ENCODE data around the gene ZNFX1. TPM values are rescaled to one million over a fixed set of nuclear protein-coding genes. Genes with fewer than 3 reads are reported as not detected.

Gene ZNFX1
- total and polyA plus RNA-seq, 2 experiments from 2014 or later = 10.0 to 13.9 TPM

- no peaks in the 10 kb centered on the region for H3K9me3 ChIP-seq (ENCODE audit: low read depth)
- H3K27me3 ChIP-seq = no peaks in the 10 kb centered on the region
- 97% methylated on average over 1 of the region's 1 CpG for WGBS (ENCODE audit: low lambda C conversion rate, missing lambda C conversion rate)
- H4K20me1 ChIP-seq (ENCODE audit: insufficient read depth, poor library complexity, severe bottlenecking) = no peaks in the 10 kb centered on the region
- DNase-seq (ENCODE audit: low spot score) = no peak
- H3K79me2 ChIP-seq = no peaks in the 10 kb centered on the region
- TF ChIP-seq EZH2 (IDR thresholded peaks at IDR 0.05; ENCODE audit: borderline replicate concordance) (no peak), EZH2phosphoT487 (IDR thresholded peaks at IDR 0.05; ENCODE audit: low read depth, severe bottlenecking, unreplicated experiment) (no peak), CTCF (IDR thresholded peaks at IDR 0.05; ENCODE audit: poor library complexity) (no peak)
- H3K27ac ChIP-seq = no peak overlapping the region
- H3K9me2 ChIP-seq (replicated peaks; ENCODE audit: insufficient read depth) = no peaks in the 10 kb centered on the region
- H2AFZ ChIP-seq = no peak overlapping the region
- H3K4me1 ChIP-seq (ENCODE audit: insufficient read depth) = no peaks in the 10 kb centered on the region
- no peak overlapping the region for H3K4me3 ChIP-seq
- no peaks in the 10 kb centered on the region for H3K36me3 ChIP-seq (replicated peaks; ENCODE audit: insufficient read depth, low read depth)
- no peak overlapping the region for H3K4me2 ChIP-seq
Observed at GRCh38 chr20:49210101-49210756, 67.6 kb downstream of the ZNFX1 start.

GRCh38 chr20:49207076-49207475 is 70.8 kb downstream of the ZNFX1 start:
- Histone ChIP-seq H3K79me2 (no peaks in the 10 kb centered on the region), H3K4me1 (ENCODE audit: insufficient read depth) (no peaks in the 10 kb centered on the region), H3K9me3 (ENCODE audit: low read depth) (no peaks in the 10 kb centered on the region), H4K20me1 (ENCODE audit: insufficient read depth, poor library complexity, severe bottlenecking) (no peaks in the 10 kb centered on the region), H3K9me2 (replicated peaks; ENCODE audit: insufficient read depth) (no peaks in the 10 kb centered on the region), H3K36me3 (replicated peaks; ENCODE audit: insufficient read depth, low read depth) (no peaks in the 10 kb centered on the region), H3K4me2 (no peak overlapping the region), H3K27ac (no peak overlapping the region), H2AFZ (no peak overlapping the region), H3K4me3 (no peak overlapping the region), H3K27me3 (no peaks in the 10 kb centered on the region)
- no peak for DNase-seq (ENCODE audit: low spot score)
- TF ChIP-seq CTCF (IDR thresholded peaks at IDR 0.05; ENCODE audit: poor library complexity) (no peak), EZH2 (IDR thresholded peaks at IDR 0.05; ENCODE audit: borderline replicate concordance) (no peak), EZH2phosphoT487 (IDR thresholded peaks at IDR 0.05; ENCODE audit: low read depth, severe bottlenecking, unreplicated experiment) (no peak)
- 94% methylated on average over 6 of the region's 6 CpGs for WGBS (ENCODE audit: low lambda C conversion rate, missing lambda C conversion rate)

GRCh38 chr20:49203746-49204145 is 74.1 kb downstream of the ZNFX1 start:
- Histone ChIP-seq H2AFZ (no peak overlapping the region), H3K36me3 (replicated peaks; ENCODE audit: insufficient read depth, low read depth) (no peaks in the 10 kb centered on the region), H4K20me1 (ENCODE audit: insufficient read depth, poor library complexity, severe bottlenecking) (no peaks in the 10 kb centered on the region), H3K9me2 (replicated peaks; ENCODE audit: insufficient read depth) (no peaks in the 10 kb centered on the region), H3K4me1 (ENCODE audit: insufficient read depth) (no peaks in the 10 kb centered on the region), H3K9me3 (ENCODE audit: low read depth) (no peaks in the 10 kb centered on the region), H3K4me2 (no peak overlapping the region), H3K27ac (no peak overlapping the region), H3K27me3 (no peaks in the 10 kb centered on the region), H3K4me3 (no peak overlapping the region), H3K79me2 (no peaks in the 10 kb centered on the region)
- no peak for DNase-seq (ENCODE audit: low spot score)
- 86% methylated on average over 9 of the region's 9 CpGs for WGBS (ENCODE audit: low lambda C conversion rate, missing lambda C conversion rate)
- TF ChIP-seq EZH2 (IDR thresholded peaks at IDR 0.05; ENCODE audit: borderline replicate concordance) = no peak
- no peak for TF ChIP-seq EZH2phosphoT487 (IDR thresholded peaks at IDR 0.05; ENCODE audit: low read depth, severe bottlenecking, unreplicated experiment)
- no peak for TF ChIP-seq CTCF (IDR thresholded peaks at IDR 0.05; ENCODE audit: poor library complexity)
